PC-3 (cell line): ENCODE results near the gene FGF18. TPM values are rescaled to one million over a fixed set of nuclear protein-coding genes. Genes with fewer than 3 reads are reported as not detected.

ENCODE experiments used
- ATAC-seq: fragments of 200-7000 bp; cut with Tn5 transposase; 2 replicates; pipeline ENCODE4 v1.9.1; 2020; ENCODE audit warnings: mild to moderate bottlenecking, moderate library complexity
- BruUV-seq: library from RNA; stranded (reverse); fragments of 400-500 nt; replicated peaks from 2 replicates; lab custom pipeline; 2021; lab: Mats Ljungman, UMichigan
- CTCF ChIA-PET: fragments of 300-600 bp; sonication (Branson Sonifier 250); formaldehyde crosslinking; loops from one replicate; lab custom pipeline; 2022; ENCODE audit warnings: antibody characterized with exemption; lab: Charles Lee
- POLR2A ChIA-PET: fragments of 300-600 bp; sonication (Branson Sonifier 250); formaldehyde crosslinking; loops from one replicate; lab custom pipeline; 2022; ENCODE audit warnings: antibody characterized with exemption; ENCODE audit not compliant: unreplicated experiment; lab: Charles Lee
- DNase-seq: peaks from one replicate; pipeline ENCODE4 v3.0.0-alpha.2; 2015
- H2AFZ ChIP-seq: fragments of 300-600 bp; sonication (generic); 2 replicates; pipeline ENCODE4 v1.6.0; 2016; ENCODE audit warnings: antibody characterized with exemption, low read length
- H3F3A ChIP-seq: fragments of 300-600 bp; sonication (generic); one replicate; pipeline ENCODE4 v1.6.0; 2017; ENCODE audit warnings: antibody characterized with exemption, low read length, control low read depth, mild to moderate bottlenecking; ENCODE audit not compliant: unreplicated experiment
- H3K27ac ChIP-seq: fragments of 300-600 bp; sonication (generic); 2 replicates; pipeline ENCODE4 v1.5.1; 2016; ENCODE audit warnings: mild to moderate bottlenecking, low read length
- H3K27me3 ChIP-seq: fragments of 300-600 bp; sonication (generic); 2 replicates; pipeline ENCODE4 v1.6.1; 2016; ENCODE audit warnings: low read length, mixed read lengths
- H3K36me3 ChIP-seq: fragments of 300-600 bp; sonication (generic); 2 replicates; pipeline ENCODE4 v1.6.1; 2016; ENCODE audit warnings: low read depth, mixed run types, low read length, mixed read lengths
- H3K4me1 ChIP-seq: fragments of 300-600 bp; sonication (generic); 2 replicates; pipeline ENCODE4 v1.5.1; 2016; ENCODE audit warnings: low read length; ENCODE audit not compliant: insufficient read depth
- H3K4me2 ChIP-seq: fragments of 300-600 bp; sonication (generic); 2 replicates; pipeline ENCODE4 v1.6.0; 2016; ENCODE audit warnings: low read length
- H3K4me3 ChIP-seq: fragments of 300-600 bp; sonication (generic); 2 replicates; pipeline ENCODE4 v1.5.1; 2016; ENCODE audit warnings: mild to moderate bottlenecking, low read length, mixed read lengths
- H3K79me2 ChIP-seq: fragments of 300-600 bp; sonication (generic); 2 replicates; pipeline ENCODE4 v1.6.1; 2017; ENCODE audit warnings: low read length, mixed read lengths
- H3K9ac ChIP-seq: fragments of 300-600 bp; sonication (generic); 2 replicates; pipeline ENCODE4 v1.6.0; 2016; ENCODE audit warnings: mild to moderate bottlenecking, low read length
- H3K9me2 ChIP-seq: fragments of 300-600 bp; sonication (generic); replicated peaks from 2 replicates; pipeline ENCODE4 v1.6.1; 2016; ENCODE audit warnings: mixed run types, low read length, mixed read lengths
- H3K9me3 ChIP-seq: fragments of 300-600 bp; sonication (generic); 2 replicates; pipeline ENCODE4 v1.6.1; 2016; ENCODE audit warnings: low read length, mixed read lengths
- H4K20me1 ChIP-seq: fragments of 300-600 bp; sonication (generic); 2 replicates; pipeline ENCODE4 v1.6.1; 2016; ENCODE audit warnings: low read length, mixed read lengths
- CTCF ChIP-seq: fragments of 300-600 bp; sonication (generic); conservative IDR thresholded peaks from 2 replicates; pipeline ENCODE4 v1.5.1; 2017; ENCODE audit warnings: antibody characterized with exemption, low read depth, mild to moderate bottlenecking, low read length
- EZH2 ChIP-seq: fragments of 300-600 bp; sonication (generic); IDR thresholded peaks from one replicate; pipeline ENCODE4 v1.6.1; 2017; ENCODE audit warnings: antibody characterized with exemption, mild to moderate bottlenecking, low read length; ENCODE audit not compliant: unreplicated experiment
- EZH2phosphoT487 ChIP-seq: fragments of 300-600 bp; sonication (generic); IDR thresholded peaks from 2 replicates; pipeline ENCODE4 v1.6.1; 2018; ENCODE audit warnings: mild to moderate bottlenecking, antibody characterized with exemption, low read length, borderline replicate concordance
- intact Hi-C: fragments of 100-400 bp; cut with micrococcal nuclease; formaldehyde crosslinking; loops from 2 replicates; pipeline ENCODE4 v1.9.0; 2023
- total RNA-seq: library from RNA; depleted of rRNA; stranded (reverse); fragments of >200 nt; gene quantifications from 2 replicates; pipeline ENCODE4 v1.2.3, GENCODE V29; 2014

Gene FGF18
- total RNA-seq, 1 experiment from 2014 or later, result 0.26 TPM

GRCh38 chr5:171426266-171426665, 6.8 kb downstream of the FGF18 start:
- no peaks in the 10 kb centered on the region for H3F3A ChIP-seq
- intact Hi-C loops, result no loop called here
- no peaks in the 10 kb centered on the region for H3K36me3 ChIP-seq
- no peak for DNase-seq
- H3K79me2 ChIP-seq, result no peaks in the 10 kb centered on the region
- H4K20me1 ChIP-seq, result no peaks in the 10 kb centered on the region
- H3K9me3 ChIP-seq, result no peaks in the 10 kb centered on the region
- ATAC-seq, result no peak
- H3K4me3 ChIP-seq, result no peak overlapping the region
- ChIA-PET CTCF (no interaction called here), POLR2A (no interaction called here)
- BruUV-seq, result no TSS peak
- peaks cover 6% of the 10 kb centered on the region for H3K27me3 ChIP-seq
- no peak overlapping the region for H3K4me2 ChIP-seq
- H3K9ac ChIP-seq, result no peak overlapping the region
- TF ChIP-seq CTCF (no peak), EZH2 (no peak), EZH2phosphoT487 (no peak)
- no peak overlapping the region for H2AFZ ChIP-seq
- H3K9me2 ChIP-seq, result no peaks in the 10 kb centered on the region
- H3K4me1 ChIP-seq, result no peaks in the 10 kb centered on the region
- H3K27ac ChIP-seq, result no peak overlapping the region

GRCh38 chr5:171426680-171427079, 7.2 kb downstream of the FGF18 start:
- POLR2A ChIA-PET, result no interaction called here
- CTCF ChIA-PET, result no interaction called here
- Histone ChIP-seq H3K36me3 (no peaks in the 10 kb centered on the region), H3K4me1 (no peaks in the 10 kb centered on the region), H3K9ac (no peak overlapping the region), H3K27ac (no peak overlapping the region), H3K4me2 (no peak overlapping the region), H4K20me1 (no peaks in the 10 kb centered on the region), H2AFZ (no peak overlapping the region), H3K9me3 (no peaks in the 10 kb centered on the region), H3K27me3 (0 out of 2 replicates have a peak, but pooled peaks cover 2% of the 10 kb centered on the region), H3K4me3 (no peak overlapping the region), H3K79me2 (no peaks in the 10 kb centered on the region), H3K9me2 (no peaks in the 10 kb centered on the region), H3F3A (no peaks in the 10 kb centered on the region)
- DNase-seq, result no peak
- BruUV-seq, result no TSS peak
- ATAC-seq, result no peak
- TF ChIP-seq CTCF, result no peak
- TF ChIP-seq EZH2, result no peak
- no peak for TF ChIP-seq EZH2phosphoT487
- intact Hi-C loops, result no loop called here

- Histone ChIP-seq H4K20me1 (no peaks in the 10 kb centered on the region), H3K27ac (no peak overlapping the region), H3K27me3 (no peaks in the 10 kb centered on the region), H3K4me2 (no peak overlapping the region), H2AFZ (no peak overlapping the region), H3K9ac (no peak overlapping the region), H3K4me1 (no peaks in the 10 kb centered on the region), H3F3A (no peaks in the 10 kb centered on the region), H3K79me2 (no peaks in the 10 kb centered on the region), H3K9me3 (no peaks in the 10 kb centered on the region), H3K9me2 (no peaks in the 10 kb centered on the region), H3K4me3 (no peak overlapping the region), H3K36me3 (no peaks in the 10 kb centered on the region)
- DNase-seq (no peak), ATAC-seq (no peak)
- POLR2A ChIA-PET, result no interaction called here
- intact Hi-C loops, result no loop called here
- BruUV-seq, result no TSS peak
- TF ChIP-seq CTCF, result no peak
- no peak for TF ChIP-seq EZH2
- TF ChIP-seq EZH2phosphoT487, result no peak
- CTCF ChIA-PET, result no interaction called here
Measured at GRCh38 chr5:171427318-171428167, 8.1 kb downstream of the FGF18 start.
